GM06990 (cell line): ENCODE data around the gene CLIC3.

Source experiments
- DNase-seq: peaks from one replicate; pipeline ENCODE4 v3.0.0-alpha.2; 2011; ENCODE audit not compliant: insufficient read length; ENCODE audit errors: extremely low read depth
- H3K27me3 ChIP-seq: replicated peaks from 2 replicates; pipeline ENCODE4 v1.6.0; 2011; ENCODE audit warnings: low read length; ENCODE audit not compliant: control insufficient read depth, insufficient read depth
- H3K36me3 ChIP-seq: 2 replicates; pipeline ENCODE4 v1.5.1; 2011; ENCODE audit warnings: low read length; ENCODE audit not compliant: control insufficient read depth, insufficient read depth
- H3K4me3 ChIP-seq: replicated peaks from 2 replicates; pipeline ENCODE4 v1.5.1; 2011; ENCODE audit warnings: low read depth, mild to moderate bottlenecking, control low read depth, low read length
- TF ChIP-seq, protein P1 (sequence below): IDR thresholded peaks from 2 replicates; pipeline ENCODE4 v1.5.1; 2011; ENCODE audit warnings: low read length, control low read depth, mild to moderate bottlenecking, inconsistent platforms; ENCODE audit not compliant: insufficient read depth, poor library complexity, severe bottlenecking

CLIC3 gene

DNA sequence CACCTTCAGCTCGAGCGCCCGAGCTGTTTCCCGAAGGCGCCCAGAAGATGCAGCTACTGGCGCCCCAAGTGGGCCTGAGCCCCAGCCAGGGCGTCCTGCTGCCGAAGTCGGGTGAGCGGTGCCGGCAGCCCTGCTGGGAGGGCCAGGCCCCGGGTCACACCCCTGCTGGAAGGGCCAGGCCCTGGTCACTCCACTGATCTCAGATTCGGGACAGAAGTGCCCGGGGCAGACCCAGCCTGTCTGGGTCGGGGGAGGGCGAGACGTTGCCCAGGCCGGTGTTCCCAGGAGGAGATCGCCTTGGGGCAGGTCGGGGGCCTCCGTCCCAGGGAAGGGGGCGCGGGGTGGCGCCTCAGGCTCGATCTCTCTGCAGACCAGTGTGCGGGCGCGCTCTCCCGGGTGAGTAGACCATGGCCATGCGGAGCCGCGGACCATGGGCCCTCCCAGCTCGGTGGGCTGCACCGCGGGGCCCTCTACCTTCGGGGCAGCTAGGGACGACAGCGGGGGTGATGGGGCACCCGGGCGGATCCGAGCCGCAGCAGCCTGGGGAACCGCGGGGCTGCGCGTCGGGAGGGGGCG, 11.3 kb downstream of the CLIC3 start:
- Histone ChIP-seq H3K27me3 (no peaks in the 10 kb centered on the region; the same call in 1 of the 2 replicates), H3K4me3 (no peak overlapping the region), H3K36me3 (no peaks in the 10 kb centered on the region)
- DNase-seq, result no peak
- TF ChIP-seq, protein P1, sequence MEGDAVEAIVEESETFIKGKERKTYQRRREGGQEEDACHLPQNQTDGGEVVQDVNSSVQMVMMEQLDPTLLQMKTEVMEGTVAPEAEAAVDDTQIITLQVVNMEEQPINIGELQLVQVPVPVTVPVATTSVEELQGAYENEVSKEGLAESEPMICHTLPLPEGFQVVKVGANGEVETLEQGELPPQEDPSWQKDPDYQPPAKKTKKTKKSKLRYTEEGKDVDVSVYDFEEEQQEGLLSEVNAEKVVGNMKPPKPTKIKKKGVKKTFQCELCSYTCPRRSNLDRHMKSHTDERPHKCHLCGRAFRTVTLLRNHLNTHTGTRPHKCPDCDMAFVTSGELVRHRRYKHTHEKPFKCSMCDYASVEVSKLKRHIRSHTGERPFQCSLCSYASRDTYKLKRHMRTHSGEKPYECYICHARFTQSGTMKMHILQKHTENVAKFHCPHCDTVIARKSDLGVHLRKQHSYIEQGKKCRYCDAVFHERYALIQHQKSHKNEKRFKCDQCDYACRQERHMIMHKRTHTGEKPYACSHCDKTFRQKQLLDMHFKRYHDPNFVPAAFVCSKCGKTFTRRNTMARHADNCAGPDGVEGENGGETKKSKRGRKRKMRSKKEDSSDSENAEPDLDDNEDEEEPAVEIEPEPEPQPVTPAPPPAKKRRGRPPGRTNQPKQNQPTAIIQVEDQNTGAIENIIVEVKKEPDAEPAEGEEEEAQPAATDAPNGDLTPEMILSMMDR, result no peak

DNA sequence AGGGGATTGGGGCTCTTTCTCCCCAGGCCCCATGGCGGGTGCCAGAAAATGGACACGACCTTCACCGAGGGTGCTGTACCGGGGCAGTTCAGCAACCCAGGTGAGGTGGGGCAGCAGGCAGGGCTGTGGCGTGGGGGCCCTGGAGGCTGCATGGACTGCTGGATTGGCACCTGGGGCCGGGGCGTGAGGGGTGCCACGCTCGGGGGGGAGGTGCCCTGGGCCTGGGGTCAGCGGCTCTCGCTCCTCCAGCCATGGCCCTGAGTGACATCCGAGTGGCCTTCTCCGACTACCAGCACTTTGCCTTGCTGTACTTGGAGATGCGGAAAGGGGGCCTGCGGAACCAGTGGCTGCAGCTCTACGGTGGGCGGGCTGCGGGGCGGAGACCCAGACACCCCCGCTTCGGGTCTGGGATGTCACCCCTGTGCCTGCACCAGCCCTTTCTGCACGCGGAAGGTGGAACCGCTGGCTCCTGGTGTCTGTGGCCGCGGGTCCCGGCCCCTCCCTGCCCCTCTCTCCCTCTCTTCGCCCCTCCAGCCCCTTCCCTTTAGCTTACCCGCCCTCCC, 11.8 kb downstream of the CLIC3 start:
- TF ChIP-seq, protein P1, result no peak
- DNase-seq, result no peak
- Histone ChIP-seq H3K36me3 (no peaks in the 10 kb centered on the region), H3K4me3 (no peak overlapping the region), H3K27me3 (no peaks in the 10 kb centered on the region; the same call in 1 of the 2 replicates)

DNA sequence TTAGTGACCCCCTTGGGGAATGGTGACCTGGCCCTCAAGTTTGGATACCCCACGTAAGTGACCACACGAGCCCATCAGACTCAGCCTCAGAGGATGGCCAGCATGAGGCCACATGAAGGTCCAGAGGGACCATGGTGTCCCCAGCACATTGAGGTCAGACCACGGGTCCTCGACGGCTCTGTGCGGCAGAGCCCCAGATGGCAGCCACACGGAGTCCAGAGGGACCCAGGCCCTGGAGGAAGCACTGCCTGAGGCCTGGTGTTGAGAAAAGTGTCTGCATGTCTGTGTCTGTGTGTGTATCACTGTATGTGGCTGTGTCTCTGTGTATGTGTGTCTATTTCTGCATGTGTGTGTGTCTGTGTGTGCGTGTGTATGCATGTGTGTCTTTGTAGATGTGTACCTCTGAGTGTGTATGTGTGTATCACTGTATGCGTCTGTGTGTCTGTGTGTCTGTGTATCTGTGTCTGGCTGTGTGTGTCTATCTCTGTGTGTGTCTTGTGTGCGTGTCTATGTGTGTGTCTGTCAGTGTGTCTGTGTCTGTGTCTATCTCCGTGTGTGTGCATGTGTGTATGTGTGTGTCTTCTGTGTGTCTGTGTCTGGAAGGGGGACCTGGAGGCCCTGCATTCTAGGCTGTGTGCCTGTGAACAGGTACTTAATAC, 12.6 kb downstream of the CLIC3 start:
- DNase-seq, result no peak
- no peaks in the 10 kb centered on the region for H3K36me3 ChIP-seq
- H3K4me3 ChIP-seq, result no peak overlapping the region
- TF ChIP-seq, protein P1, result no peak
- H3K27me3 ChIP-seq, result no peaks in the 10 kb centered on the region; the same call in 1 of the 2 replicates

DNA sequence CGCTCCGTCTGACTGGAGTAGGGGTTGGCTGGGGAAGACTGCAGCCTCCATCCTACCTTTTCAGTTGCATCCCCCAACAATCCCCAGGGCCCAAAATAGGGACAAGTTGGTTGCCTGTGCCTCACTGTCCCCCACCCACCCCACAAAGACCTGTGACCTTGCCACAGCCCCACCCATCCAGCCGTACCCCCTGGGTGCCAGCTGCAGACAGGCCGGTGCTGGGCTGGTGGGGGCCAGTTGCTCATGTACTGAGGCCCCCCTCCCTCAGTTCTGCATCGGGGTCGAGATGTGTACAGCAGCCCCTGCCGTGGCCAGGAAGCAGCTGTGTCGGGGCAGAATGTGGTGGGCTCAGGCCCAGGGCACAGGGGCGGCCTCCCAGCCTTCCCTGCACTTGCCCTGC, 13.2 kb downstream of the CLIC3 start:
- no peak for DNase-seq
- Histone ChIP-seq H3K27me3 (no peaks in the 10 kb centered on the region; the same call in 1 of the 2 replicates), H3K36me3 (no peaks in the 10 kb centered on the region), H3K4me3 (no peak overlapping the region)
- TF ChIP-seq, protein P1, result no peak

DNA sequence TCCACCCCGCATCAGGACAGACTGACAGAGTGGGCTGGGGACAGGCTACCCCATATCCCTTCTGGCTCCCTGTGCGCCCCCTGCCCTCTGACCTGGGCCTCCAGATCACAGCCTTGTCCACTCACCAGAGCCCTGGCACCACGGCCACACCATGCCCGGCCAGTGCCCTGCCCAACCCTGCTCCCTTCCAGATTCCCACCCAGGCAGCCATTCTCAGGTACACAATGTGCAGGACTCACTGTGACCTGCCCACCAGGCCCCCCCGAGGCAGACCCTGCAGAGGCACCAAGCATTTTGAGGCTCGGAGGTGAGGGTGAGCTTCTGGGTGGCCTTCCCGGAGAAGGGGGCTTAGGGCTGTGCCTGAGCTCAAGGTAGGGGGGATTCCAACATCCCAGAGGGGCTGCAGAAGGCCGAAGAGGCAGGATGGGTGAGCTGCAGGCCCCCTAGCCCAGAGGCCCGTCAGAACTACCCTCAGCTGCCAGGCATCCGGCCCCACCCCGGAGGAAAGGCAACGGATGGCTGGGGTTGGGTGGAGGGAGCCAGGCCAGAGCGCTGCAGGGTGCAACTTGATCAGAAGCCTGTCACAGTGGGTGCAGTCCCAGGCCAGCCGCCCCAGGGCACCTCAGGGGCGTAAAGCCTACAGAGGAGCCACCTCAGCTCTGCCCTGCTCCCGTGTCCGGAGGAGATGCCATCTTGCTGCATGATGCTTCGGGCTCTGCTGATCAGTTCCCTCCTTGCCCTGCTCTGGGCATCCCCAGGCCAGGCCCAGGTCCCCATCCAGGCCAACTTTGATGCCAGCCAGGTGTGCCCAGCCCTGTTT, 13.9 kb downstream of the CLIC3 start, which contains the start of gene LCNL1:
LCNL1 (plus strand) TSS at position 762 of the 820 bp plus-strand sequence. CDS start 594 bp downstream, outside the sequence.
- Histone ChIP-seq H3K36me3 (no peaks in the 10 kb centered on the region), H3K27me3 (no peaks in the 10 kb centered on the region; the same call in 1 of the 2 replicates), H3K4me3 (no peak within 1 kb of the TSS)
- TF ChIP-seq, protein P1, result no peak
- DNase-seq, result no peak
